HG02759 (cell line): ENCODE results near the gene KRTAP4-8.
"Not testable (repeated sequence)": the region's sequence is repeated elsewhere in the genome, so short reads cannot be mapped to it uniquely, and the experiment has no call there.

Source experiments
- ATAC-seq: cut with Tn5 transposase; IDR thresholded peaks from one replicate; pipeline ENCODE4 v1.9.1; 2021; ENCODE audit warnings: mild to moderate bottlenecking, moderate library complexity; ENCODE audit not compliant: unreplicated experiment

KRTAP4-8 gene

GRCh38 chr17:41065829-41066624 is 31.9 kb downstream of the KRTAP4-8 start, which contains the start of gene KRTAP2-4:
KRTAP2-4 (minus strand) TSS chr17:41065879; CDS start chr17:41065845, 34 bp downstream.
- ATAC-seq, result no peak

- ATAC-seq, result not testable (repeated sequence)
These were observed 32.8 kb downstream of the KRTAP4-8 start for GRCh38 chr17:41065016-41065689.

DNA sequence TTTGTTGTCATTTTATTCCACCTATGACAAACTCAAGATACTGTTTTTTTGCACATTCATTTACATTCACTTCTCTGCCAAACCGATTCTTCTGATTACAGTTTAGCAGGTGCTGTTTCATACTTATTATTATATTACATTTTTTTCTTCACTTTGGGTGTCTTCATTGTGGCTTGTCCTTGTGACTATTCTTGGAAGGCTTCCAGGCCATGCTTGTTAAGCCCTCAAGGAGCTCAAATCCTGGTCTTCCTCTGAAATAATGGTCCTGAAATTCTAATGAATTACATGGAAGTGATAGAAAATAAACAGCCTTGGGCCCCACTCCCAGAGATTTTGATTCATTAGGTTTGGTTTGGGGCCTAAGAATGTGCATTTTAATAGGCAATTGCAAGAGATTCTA is 33.6 kb downstream of the KRTAP4-8 start:
- no peak for ATAC-seq

- ATAC-seq, result no peak
These were observed 34.5 kb downstream of the KRTAP4-8 start for GRCh38 chr17:41063449-41063848.

GRCh38 chr17:41061964-41062363 is 36.0 kb downstream of the KRTAP4-8 start:
- no peak for ATAC-seq

DNA sequence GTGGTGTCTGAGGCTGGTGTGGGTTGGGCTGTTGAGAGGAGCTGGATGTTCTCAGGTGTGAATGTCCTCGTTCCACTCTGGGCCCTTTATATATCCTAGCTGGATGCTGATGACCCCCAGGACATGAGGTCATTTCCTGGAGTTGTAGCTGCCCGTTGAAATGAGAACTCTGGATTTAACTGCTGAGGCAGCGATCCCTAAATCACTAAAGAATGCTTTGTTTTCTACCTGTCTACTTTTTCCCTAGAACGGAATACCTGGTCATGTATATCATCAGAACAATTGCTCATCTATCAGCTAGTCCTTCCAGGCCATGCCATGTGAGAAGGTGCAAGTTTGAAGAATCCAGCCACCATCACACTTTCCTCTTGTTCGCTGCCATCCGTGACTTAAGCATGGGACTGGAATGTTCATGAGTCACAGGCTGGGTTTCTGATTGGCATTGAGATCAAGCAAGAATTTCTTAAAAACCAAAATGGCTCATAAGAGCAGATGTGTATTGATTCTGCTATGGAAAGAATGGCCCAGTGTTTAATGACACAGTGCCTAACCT is 37.8 kb downstream of the KRTAP4-8 start, which contains the start of gene KRTAP2-3:
KRTAP2-3 (minus strand) TSS at position 63 of the 553 bp plus-strand sequence. CDS start 64 bp downstream, outside the sequence.
- ATAC-seq, result no peak

GRCh38 chr17:41059276-41060051 is 38.5 kb downstream of the KRTAP4-8 start:
- ATAC-seq, result not testable (repeated sequence)

DNA sequence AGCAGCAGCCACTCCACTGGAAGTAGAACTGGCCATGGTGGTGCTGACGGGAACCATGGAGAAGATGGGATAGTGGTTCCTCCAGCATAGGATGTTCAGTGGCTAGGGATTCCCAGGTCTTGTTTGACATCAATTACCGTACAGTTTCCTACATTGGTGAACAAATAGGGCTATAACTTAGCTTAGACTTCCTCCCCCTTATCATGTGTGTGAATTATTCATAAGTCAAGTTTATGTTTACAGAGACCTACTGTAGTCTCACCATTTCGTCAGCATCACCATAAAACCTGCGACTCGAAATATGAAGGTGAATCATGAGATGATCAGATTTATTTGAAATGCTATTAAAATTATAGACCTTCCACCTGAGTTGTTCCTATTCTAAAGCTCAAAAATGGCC is 39.2 kb downstream of the KRTAP4-8 start:
- ATAC-seq, result no peak

DNA sequence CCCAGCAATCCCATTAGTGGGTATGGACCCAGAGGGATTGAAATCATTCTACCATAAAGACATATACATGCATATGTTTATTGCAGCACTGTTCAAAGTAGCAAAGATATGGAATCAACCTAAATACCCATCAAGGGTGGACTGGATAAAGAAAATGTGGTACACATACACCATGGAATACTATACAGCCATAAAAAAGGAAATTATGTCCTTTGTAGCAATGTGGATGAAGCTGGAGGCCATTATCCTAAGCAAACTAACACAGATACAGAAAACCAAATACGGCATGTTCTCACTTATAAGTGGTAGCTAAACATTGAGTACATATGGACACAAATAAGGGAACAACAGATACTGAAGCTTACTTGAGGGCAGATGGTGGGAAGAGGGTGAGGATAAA is 40.4 kb downstream of the KRTAP4-8 start:
- ATAC-seq, result no peak

DNA sequence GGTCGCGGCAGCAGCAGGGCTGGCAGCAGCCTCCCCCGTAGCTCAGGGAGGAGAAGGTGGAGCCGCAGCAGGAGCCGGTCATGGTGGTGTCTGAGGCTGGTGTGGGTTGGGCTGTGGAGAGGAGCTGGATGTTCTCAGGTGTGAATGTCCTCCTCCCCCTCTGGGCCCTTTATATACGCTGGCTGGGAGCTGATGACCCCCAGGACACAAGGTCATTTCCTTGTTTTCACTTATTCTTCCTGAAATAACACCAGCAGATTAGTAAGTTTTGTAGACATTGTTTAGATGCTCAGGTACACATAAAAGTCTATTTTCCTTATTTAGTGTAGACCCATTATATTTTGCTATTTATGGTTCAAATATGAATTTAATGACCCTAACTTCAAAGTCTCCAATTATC is 42.8 kb downstream of the KRTAP4-8 start, which contains the start of gene KRTAP2-2:
KRTAP2-2 (minus strand) TSS at position 101 of the 400 bp plus-strand sequence; CDS start at position 82, 19 bp downstream.
- ATAC-seq, result not testable (repeated sequence)

DNA sequence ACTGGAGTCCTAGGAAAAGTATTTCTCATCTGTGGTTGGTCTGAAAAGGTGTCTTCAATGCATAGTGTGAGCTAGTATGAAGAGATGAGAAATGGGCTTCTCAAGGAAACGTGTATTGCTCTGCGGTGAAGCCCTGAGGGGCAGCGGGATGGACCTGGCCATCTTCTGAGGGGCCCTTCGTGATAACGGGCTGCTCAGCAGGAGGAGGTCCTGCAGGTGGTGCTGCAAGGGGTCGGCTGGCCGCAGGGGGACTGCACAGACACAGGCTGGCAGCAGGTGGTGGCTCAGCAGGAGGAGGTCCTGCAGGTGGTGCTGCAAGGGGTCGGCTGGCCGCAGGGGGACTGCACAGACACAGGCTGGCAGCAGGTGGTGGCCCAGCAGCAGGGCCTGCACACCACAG is 43.4 kb downstream of the KRTAP4-8 start:
- ATAC-seq, result not testable (repeated sequence)

DNA sequence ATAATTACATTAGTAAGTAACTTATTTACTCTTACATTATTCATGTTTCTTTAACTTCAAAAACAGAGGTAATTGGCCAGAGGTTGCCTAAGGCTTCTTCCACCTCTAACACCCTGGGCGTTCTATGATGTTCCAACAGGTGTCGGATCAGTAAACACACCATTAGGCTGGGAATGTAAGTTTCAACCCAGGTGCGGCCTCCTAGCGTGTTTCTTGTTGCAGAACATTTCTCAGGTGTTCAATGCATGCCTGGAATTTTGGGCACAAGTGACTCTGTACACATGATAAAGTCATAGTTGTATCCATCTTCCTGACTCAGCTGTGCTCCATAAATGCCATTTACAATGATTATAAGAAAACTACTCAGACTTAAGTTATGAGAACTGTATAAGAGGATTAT is 43.9 kb downstream of the KRTAP4-8 start:
- ATAC-seq, result no peak

DNA sequence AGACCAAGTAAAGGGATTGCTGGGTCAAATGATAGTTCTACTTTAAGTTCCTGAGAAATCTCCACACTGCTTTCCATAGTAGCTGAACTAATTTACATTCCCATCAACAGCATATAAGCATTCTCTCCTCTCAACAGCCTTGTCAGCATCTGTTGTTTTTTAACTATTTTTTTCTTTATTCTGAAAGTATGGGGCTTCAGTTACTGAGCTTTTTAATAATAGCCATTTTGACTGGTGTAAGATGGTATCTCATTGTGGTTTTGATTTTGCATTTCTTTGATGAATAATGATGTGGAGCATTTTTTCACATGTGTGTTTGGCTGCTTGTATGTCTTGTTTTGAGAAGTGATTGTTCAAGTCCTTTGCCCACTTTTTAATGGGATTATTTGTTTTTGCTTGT is 45.4 kb downstream of the KRTAP4-8 start:
- ATAC-seq, result no peak

- ATAC-seq, result no peak
These were observed 48.8 kb downstream of the KRTAP4-8 start for GRCh38 chr17:41049110-41049509.

GRCh38 chr17:41048441-41048840 is 49.5 kb downstream of the KRTAP4-8 start:
- no peak for ATAC-seq
